ENCODE data around the gene RAPGEFL1.

Gene RAPGEFL1

DNA sequence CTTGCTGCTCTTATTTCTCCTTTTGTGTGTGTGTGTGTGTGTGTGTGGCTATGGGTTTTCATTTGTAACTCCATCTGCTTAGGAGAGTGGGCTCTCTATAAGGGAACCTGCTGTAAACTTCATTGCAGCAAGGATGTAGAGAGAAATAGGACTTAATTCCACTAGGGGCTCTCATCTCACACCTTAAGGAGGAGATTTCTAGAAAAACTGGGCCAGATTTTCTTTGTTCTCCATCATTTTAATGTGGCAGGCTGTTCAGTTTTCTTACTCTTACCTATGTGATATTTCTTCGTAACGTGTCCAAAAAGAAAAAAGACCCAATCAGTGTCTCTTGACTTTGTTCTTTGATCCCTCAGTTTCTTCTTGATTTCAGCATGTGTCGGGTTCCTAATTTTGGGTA, 41.5 kb upstream of the RAPGEFL1 start:
- TF ChIP-seq POLR2AphosphoS5 (IDR thresholded peaks at IDR 0.05; ENCODE audit: low read depth, low read length) (0 out of 2 replicates have a peak, but pooled peaks have one; percentile 17), TAF1 (IDR thresholded peaks at IDR 0.05; ENCODE audit: borderline replicate concordance, insufficient read depth, low read length) (no peak), FOXP2 (optimal IDR thresholded peaks at IDR 0.05; ENCODE audit: borderline replicate concordance, extremely low read depth, extremely low read length, insufficient read depth) (no peak), SIN3A (IDR thresholded peaks at IDR 0.05; ENCODE audit: borderline replicate concordance, insufficient read depth, low read length) (no peak)
- TF ChIP-seq, protein P1, sequence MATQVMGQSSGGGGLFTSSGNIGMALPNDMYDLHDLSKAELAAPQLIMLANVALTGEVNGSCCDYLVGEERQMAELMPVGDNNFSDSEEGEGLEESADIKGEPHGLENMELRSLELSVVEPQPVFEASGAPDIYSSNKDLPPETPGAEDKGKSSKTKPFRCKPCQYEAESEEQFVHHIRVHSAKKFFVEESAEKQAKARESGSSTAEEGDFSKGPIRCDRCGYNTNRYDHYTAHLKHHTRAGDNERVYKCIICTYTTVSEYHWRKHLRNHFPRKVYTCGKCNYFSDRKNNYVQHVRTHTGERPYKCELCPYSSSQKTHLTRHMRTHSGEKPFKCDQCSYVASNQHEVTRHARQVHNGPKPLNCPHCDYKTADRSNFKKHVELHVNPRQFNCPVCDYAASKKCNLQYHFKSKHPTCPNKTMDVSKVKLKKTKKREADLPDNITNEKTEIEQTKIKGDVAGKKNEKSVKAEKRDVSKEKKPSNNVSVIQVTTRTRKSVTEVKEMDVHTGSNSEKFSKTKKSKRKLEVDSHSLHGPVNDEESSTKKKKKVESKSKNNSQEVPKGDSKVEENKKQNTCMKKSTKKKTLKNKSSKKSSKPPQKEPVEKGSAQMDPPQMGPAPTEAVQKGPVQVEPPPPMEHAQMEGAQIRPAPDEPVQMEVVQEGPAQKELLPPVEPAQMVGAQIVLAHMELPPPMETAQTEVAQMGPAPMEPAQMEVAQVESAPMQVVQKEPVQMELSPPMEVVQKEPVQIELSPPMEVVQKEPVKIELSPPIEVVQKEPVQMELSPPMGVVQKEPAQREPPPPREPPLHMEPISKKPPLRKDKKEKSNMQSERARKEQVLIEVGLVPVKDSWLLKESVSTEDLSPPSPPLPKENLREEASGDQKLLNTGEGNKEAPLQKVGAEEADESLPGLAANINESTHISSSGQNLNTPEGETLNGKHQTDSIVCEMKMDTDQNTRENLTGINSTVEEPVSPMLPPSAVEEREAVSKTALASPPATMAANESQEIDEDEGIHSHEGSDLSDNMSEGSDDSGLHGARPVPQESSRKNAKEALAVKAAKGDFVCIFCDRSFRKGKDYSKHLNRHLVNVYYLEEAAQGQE (IDR thresholded peaks at IDR 0.05; ENCODE audit: insufficient read depth in 1 of 2, low read depth in 2 of 2, low read length in 2 of 2) = no peak

DNA sequence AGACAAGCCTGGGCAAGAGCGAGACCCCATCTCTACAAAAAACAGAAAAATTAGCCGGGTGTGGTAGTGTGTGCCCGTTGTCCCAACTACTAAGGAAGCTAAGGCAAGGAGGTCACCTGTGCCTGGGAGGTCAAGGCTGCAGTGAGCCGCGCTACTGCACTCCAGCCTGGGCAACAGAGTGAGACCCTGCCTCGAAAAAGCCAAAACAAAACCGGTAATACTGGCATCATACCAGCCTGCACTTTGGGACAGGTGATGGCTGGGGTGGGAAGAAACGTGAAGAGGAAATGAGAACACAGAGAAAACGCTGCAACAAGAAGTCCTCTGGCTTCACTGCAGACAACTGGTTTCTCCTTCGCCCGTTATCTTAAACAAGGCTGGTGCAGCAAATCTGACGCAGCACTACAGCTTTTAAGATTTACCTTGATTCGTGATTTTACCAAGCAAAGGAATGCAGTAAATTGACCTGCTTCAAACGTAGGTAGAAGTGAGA, 37.7 kb upstream of the RAPGEFL1 start:
- TF ChIP-seq FOXP2 (optimal IDR thresholded peaks at IDR 0.05; ENCODE audit: borderline replicate concordance, extremely low read depth, extremely low read length, insufficient read depth) = no peak
- TF ChIP-seq TAF1 (IDR thresholded peaks at IDR 0.05; ENCODE audit: borderline replicate concordance, insufficient read depth, low read length) = no peak
- TF ChIP-seq, protein P1 (IDR thresholded peaks at IDR 0.05; ENCODE audit: insufficient read depth in 1 of 2, low read depth in 2 of 2, low read length in 2 of 2) = no peak

DNA sequence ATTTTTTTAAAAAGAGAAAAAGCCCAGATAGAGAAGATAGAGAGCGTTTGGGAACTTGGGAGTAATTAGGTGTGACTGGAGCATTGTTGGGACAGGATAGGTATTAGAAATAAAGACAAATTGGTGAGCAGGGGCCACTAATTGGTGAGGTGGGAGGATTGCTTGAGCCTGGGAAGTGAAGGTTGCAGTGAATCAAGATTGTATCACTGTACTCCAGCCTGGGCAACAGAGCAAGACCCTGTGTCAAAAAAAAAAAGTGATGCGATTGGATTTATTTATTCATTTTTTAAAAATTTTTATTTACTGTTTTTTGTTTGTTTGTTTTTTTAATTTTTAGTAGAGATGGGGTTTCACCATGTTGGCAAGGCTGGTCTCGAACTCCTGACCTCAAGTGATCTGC, 31.8 kb upstream of the RAPGEFL1 start:
- no peak for TF ChIP-seq FOXP2 (optimal IDR thresholded peaks at IDR 0.05; ENCODE audit: borderline replicate concordance, extremely low read depth, extremely low read length, insufficient read depth)
- TF ChIP-seq SIN3A (IDR thresholded peaks at IDR 0.05; ENCODE audit: borderline replicate concordance, insufficient read depth, low read length) = no peak
- no peak for TF ChIP-seq POLR2AphosphoS5 (IDR thresholded peaks at IDR 0.05; ENCODE audit: low read depth, low read length)
- TF ChIP-seq, protein P1 (IDR thresholded peaks at IDR 0.05; ENCODE audit: insufficient read depth in 1 of 2, low read depth in 2 of 2, low read length in 2 of 2) = no peak
- no peak for TF ChIP-seq TAF1 (IDR thresholded peaks at IDR 0.05; ENCODE audit: borderline replicate concordance, insufficient read depth, low read length)

DNA sequence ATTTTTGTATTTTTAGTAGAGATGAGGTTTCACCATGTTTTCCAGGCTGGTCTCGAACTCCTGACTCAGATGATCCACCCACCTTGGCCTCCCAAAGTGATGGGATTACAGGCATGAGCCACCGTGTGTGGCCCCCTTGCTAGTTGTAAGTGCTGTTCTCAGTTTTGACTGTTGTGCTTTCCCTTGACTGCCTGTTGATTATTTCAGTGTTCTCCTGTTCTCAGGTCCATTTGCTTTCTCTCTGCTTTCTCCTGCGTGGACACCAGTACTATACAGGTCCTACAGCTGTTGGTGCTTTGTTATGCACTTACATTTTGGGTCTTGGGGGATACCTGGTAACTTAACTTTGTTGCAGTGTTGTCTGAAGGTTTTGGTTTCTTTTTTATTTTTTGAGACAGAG, 28.7 kb upstream of the RAPGEFL1 start:
- TF ChIP-seq POLR2AphosphoS5 (IDR thresholded peaks at IDR 0.05; ENCODE audit: low read depth, low read length) (no peak), FOXP2 (optimal IDR thresholded peaks at IDR 0.05; ENCODE audit: borderline replicate concordance, extremely low read depth, extremely low read length, insufficient read depth) (no peak), TAF1 (IDR thresholded peaks at IDR 0.05; ENCODE audit: borderline replicate concordance, insufficient read depth, low read length) (no peak)

DNA sequence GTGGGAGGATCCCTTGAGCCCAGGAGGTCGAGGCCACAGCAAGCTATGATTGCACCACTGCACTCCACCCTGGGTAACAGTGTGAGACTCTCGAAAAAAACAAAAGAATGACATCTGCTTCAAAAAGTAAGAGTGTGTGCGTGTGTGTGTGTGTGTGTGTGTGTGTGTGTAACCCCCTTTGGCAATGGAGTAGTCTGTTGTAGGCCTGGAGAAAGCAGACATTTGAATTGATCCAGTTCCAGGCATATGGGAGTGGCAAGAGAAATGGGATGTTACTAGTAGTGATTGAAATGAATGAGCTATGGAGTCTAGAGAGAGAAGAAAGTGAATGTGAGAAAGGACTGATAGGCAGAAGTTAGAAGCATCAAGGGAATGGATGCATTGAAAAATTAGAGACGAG, 27.0 kb upstream of the RAPGEFL1 start:
- TF ChIP-seq, protein P1 (IDR thresholded peaks at IDR 0.05; ENCODE audit: insufficient read depth in 1 of 2, low read depth in 2 of 2, low read length in 2 of 2) = no peak
- no peak for TF ChIP-seq TAF1 (IDR thresholded peaks at IDR 0.05; ENCODE audit: borderline replicate concordance, insufficient read depth, low read length)
- TF ChIP-seq POLR2AphosphoS5 (IDR thresholded peaks at IDR 0.05; ENCODE audit: low read depth, low read length) = no peak
- TF ChIP-seq FOXP2 (optimal IDR thresholded peaks at IDR 0.05; ENCODE audit: borderline replicate concordance, extremely low read depth, extremely low read length, insufficient read depth) = no peak
- no peak for TF ChIP-seq SIN3A (IDR thresholded peaks at IDR 0.05; ENCODE audit: borderline replicate concordance, insufficient read depth, low read length)

Measured in PFSK-1 (cell line).